GM18870 (cell line): ENCODE results near the gene WWTR1.

Experiments
- ATAC-seq: cut with Tn5 transposase; IDR thresholded peaks from one replicate; pipeline ENCODE4 v1.9.1; 2021; ENCODE audit warnings: moderate library complexity; ENCODE audit not compliant: unreplicated experiment

The WWTR1 gene

DNA sequence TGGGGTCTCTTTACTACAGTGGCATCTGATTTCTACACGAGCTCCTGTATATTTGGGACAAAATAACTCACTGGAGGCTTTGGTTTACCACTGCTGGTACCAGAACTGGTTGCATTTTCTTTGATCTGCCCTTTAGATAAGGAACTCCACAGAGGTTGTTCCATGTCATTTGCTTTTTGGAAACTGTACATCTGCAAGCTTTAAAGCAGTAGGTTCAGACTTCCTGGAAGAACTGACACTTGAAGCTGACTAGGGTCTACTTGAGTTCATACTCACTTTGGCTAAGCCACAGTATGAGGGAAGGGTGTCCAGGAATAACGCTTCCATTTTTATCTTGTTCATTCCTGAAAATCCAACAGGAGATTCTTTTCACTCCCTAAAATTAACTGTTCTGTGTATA lies 86.4 kb downstream of the WWTR1 start:
- no peak for ATAC-seq

- no peak for ATAC-seq
These were observed 87.8 kb downstream of the WWTR1 start for GRCh38 chr3:149570016-149570415.

- ATAC-seq, result no peak
These were observed 90.4 kb downstream of the WWTR1 start for GRCh38 chr3:149567381-149567780.

- no peak for ATAC-seq
These were observed 91.4 kb downstream of the WWTR1 start for GRCh38 chr3:149566292-149566975.

DNA sequence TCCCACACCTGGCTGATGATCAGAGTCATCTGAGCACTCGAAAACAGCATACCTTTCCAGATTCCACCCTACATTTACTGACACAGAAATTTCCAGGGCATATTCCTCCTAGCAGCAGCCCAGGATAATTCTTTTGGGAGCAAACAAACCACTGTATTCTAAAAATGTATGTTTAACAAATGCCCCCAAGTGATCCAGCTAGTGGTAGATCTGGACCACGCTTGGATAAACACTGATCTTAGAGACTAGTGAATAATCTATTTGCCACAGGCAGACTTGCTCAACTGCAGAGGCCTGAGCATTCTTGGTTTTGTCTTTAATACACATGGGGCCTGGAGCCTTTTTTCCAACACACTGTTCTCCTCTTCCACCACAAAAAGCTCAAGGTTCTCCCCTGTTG lies 93.7 kb downstream of the WWTR1 start:
- no peak for ATAC-seq

GRCh38 chr3:149563114-149563513 lies 94.7 kb downstream of the WWTR1 start:
- ATAC-seq, result no peak

DNA sequence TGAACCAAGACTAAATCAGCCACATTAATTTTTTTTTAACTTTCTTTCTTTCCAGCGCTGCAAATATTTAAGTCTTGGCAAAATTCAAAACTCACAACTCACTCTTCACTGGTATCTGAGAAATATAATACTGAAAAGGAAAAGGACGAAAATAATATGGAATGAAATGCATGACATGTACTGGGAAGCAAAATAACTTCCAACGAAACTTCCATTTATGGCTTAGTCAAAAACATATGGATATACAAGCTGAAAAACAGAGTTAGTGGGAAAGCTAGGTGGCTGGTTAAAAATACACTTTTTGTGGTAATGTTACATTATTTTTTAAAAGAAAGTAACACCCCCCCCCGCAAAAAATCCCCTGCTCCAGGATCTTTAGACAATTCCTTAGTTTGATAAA lies 97.2 kb downstream of the WWTR1 start:
- no peak for ATAC-seq

- ATAC-seq, result no peak
These were observed 97.8 kb downstream of the WWTR1 start for GRCh38 chr3:149560001-149560400.

- ATAC-seq, result no peak
These were observed 98.3 kb downstream of the WWTR1 start for GRCh38 chr3:149559525-149559924.

DNA sequence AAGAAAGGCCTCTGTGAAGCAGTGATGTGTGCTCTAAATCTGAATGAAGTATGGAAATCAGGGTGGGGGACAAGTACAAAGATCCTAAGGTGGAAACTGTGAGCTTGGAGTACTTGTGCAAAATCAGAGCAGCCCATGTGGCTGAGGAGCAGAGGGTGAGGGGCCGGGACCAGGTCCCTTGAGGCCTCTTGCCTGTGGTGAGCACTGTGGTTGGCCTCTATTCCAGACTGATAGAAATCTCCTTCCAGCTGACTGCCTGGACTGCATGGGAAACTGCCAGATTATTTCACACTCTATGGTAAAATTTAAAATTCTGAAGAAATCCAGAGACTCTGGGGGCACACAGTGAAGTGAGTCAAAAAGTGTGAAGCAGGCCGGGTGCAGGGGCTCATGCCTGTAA lies 101.9 kb downstream of the WWTR1 start:
- ATAC-seq, result no peak

GRCh38 chr3:149554826-149555225 lies 103.0 kb downstream of the WWTR1 start:
- no peak for ATAC-seq

- ATAC-seq, result no peak
These were observed 103.9 kb downstream of the WWTR1 start for GRCh38 chr3:149553781-149554451.

DNA sequence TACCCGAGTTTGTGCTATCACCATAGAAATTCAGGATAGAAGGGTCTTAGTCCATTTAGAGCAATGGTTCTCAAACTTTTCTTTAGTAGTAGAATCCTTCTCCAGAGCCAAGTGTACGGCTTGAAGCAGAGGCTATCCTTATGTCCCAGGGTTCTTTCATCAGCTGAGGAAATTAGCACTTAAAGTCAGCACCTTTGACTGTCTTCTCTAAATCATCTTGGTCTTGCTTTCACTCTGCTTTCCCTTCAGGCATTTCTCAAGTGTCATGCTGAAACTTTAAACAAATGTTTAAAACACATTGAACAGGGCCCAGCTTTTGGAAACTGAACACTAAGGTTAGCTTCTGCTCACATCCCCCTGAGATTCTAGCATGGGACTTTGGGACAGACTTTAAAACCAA lies 105.1 kb downstream of the WWTR1 start:
- ATAC-seq, result no peak

GRCh38 chr3:149551500-149551899 lies 106.3 kb downstream of the WWTR1 start:
- no peak for ATAC-seq

DNA sequence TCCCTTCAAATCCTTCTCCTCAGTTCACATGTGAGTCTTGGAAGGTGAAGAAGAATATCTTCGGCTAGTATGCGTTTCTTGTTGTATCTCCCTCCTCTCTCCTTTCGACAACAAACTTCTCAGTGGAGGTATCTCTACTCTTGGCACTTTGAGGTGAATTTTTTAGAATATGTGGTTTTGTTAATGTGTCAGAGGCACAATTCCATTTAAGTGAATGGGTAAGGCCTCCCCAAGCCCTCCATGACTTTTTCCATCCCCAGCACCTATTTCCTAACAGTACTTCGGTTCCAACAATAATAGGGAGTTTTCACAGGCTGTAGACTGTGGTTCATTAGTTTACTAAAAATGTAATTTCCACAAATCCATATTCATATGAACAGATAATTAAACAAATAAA lies 109.2 kb downstream of the WWTR1 start:
- no peak for ATAC-seq

- ATAC-seq, result no peak
These were observed 109.7 kb downstream of the WWTR1 start for GRCh38 chr3:149547954-149548668.

GRCh38 chr3:149547413-149547812 lies 110.4 kb downstream of the WWTR1 start:
- no peak for ATAC-seq

DNA sequence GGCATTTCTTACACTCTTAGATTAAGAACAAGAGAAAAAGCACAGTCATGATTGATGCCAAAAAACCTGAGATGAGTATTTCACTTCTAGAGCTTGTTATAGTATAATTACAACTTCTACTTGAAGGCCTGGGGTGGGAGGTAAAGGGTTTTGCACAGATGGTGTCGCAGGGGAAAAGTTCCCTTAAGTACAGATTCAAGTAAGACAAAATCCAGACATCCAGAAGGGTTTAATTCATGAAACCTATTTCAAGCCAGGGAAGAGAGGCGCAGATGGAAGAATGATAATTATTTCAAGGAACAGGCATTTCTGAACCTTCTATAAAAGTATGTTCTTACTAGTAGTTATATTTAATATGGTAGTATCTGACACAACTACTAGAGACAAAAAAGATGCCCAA lies 112.8 kb downstream of the WWTR1 start:
- ATAC-seq, result no peak

DNA sequence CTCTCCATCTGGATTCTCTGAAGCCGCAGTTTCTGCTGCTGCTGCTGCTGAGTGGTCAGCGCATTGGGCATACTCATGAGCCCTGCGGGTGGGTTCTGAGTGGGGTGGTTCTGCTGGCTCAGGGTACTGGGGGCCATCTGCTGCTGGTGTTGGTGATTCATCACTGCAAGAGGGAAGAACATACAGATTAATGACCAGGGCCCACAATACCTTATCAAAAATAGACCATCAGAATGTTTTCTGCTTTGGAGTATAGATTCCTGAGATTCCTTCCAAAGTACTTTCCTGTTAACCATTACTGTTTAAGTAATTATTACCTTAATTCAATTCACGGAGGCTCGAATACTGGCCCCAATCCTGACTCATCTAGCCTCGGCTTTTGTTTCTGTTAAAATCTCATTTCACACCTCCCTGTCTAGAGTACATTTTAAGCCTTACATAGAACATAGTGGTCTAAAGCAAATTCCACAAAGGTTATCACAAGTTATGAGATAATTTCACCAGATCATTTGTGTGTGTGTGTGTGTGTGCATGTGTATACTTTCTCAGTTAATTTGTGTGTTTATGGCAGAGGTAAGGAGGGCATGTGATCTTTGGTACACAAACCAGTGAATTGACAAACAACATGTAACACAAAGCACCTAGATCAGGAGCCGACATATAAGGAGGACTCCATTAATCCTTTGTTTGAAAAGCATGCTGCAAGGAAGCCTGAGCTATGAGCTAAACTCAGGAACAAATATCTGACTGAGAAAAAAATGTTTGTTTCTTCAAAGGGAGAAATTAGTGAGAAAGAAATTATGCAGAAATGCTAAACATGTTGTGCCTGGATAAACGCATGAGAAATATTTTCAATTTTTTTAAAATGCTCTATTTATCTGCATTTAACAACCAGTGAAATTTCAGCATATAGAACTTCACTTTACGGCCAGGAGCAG lies 115.2 kb downstream of the WWTR1 start:
- ATAC-seq, result no peak

- no peak for ATAC-seq
These were observed 116.7 kb downstream of the WWTR1 start for GRCh38 chr3:149541091-149541491.

GRCh38 chr3:149538371-149538770 lies 119.5 kb downstream of the WWTR1 start:
- ATAC-seq, result no peak
